HG03135 (cell line): ENCODE results near the gene ACSL1.

Experiments
- ATAC-seq: cut with Tn5 transposase; IDR thresholded peaks from one replicate; pipeline ENCODE4 v1.9.1; 2021; ENCODE audit warnings: mild to moderate bottlenecking, moderate library complexity; ENCODE audit not compliant: unreplicated experiment

The ACSL1 gene, protein sequence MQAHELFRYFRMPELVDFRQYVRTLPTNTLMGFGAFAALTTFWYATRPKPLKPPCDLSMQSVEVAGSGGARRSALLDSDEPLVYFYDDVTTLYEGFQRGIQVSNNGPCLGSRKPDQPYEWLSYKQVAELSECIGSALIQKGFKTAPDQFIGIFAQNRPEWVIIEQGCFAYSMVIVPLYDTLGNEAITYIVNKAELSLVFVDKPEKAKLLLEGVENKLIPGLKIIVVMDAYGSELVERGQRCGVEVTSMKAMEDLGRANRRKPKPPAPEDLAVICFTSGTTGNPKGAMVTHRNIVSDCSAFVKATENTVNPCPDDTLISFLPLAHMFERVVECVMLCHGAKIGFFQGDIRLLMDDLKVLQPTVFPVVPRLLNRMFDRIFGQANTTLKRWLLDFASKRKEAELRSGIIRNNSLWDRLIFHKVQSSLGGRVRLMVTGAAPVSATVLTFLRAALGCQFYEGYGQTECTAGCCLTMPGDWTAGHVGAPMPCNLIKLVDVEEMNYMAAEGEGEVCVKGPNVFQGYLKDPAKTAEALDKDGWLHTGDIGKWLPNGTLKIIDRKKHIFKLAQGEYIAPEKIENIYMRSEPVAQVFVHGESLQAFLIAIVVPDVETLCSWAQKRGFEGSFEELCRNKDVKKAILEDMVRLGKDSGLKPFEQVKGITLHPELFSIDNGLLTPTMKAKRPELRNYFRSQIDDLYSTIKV

DNA sequence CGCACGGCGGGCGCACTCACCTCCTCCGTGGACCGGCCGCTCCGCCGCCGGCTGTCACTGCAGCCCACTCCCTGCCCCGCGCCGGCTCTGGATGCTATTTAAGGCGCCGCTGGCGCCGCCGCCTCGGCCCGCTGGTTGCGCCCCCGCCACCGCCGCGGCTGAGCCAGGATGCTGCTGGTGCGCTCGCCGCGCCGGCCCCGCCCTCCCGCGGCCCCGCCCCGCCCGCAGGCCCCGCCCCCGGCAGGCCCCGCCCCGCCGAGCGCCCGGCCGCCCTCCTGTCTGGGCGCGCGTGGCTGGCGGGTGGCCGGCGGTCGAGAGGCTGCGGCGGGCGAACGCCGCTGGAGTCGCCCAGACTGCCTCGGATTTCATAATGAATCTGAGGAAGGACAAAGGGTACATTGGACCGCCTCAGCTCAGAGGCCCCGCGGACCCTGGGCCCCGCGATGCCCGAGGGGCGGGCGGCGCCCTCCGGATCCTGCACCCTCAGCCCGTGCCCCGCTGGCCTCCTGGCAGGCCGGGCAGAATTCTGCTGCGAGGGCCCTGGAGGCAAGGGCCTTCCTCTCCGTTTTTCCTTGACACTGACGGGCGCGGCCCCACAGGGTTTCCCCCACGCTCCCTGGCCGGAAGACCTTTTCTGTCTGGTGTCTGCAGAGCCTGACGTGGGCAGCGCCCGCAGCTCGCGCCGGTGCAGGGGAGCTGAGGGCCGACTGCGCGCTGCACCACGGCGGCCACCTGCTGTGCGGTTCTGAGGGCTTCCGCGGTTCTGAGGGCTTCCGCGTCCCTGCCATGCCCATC, at the start of gene ACSL1:
TSS of gene ACSL1 (minus strand) at position 73 of the 795 bp plus-strand sequence. CDS start 22,454 bp downstream, outside the sequence.
- peak; percentile 68 for ATAC-seq

DNA sequence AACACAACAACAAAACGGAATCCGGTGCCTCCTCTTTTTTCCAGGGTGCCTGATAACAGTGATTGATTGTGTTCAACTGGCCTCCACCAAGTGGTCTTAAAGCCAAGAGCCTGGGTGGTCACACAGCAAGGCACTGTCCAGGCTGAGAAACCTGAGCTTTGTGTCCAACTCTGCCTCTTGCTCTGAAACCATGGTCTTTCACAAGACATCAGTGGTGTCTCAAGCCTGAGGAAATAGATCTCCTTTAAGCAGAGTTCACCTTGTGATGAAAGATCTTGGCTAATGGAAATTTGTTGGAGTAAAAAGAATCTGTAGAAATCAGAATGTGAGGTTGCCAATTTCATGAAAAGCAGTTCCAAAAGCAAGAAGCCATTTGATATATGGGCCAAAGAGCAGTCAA, 47.3 kb upstream of the ACSL1 start:
- no peak for ATAC-seq

DNA sequence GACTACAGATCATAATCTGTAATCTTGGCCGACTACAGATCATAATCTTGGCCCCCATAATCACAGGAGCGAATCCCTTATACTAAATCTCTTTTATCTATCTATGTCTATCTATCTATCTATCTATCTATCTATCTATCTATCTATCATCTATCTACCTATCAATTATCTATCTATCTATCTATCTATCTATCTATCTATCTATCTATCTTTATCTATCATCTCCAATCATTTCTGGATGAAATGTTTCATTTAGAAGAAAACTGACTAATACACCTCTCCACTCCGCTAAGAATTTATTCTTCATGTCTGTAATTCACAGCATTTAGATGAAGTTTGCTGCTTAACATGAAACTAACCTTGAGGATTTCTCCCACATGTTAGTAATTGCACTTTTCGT, 45.0 kb upstream of the ACSL1 start:
- no peak for ATAC-seq

DNA sequence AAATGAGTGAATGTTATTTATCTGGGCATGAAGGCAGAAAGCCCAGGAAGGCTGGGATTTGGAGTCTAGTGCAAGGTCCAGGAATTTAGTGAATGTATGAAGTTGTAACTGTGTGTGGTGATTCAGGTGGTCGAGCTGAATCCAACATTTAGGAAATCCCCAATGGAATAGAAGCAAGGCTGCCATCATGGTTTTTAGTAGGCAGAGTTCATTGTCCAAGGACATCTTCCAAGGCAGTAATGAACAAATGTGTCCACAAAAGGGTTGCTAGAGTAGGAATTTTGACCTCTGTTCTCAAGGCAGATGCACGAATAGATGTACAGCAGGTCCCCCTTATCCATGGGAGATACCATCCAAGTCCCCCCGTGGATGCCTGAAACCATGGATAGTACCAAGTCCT, 42.9 kb upstream of the ACSL1 start:
- no peak for ATAC-seq

DNA sequence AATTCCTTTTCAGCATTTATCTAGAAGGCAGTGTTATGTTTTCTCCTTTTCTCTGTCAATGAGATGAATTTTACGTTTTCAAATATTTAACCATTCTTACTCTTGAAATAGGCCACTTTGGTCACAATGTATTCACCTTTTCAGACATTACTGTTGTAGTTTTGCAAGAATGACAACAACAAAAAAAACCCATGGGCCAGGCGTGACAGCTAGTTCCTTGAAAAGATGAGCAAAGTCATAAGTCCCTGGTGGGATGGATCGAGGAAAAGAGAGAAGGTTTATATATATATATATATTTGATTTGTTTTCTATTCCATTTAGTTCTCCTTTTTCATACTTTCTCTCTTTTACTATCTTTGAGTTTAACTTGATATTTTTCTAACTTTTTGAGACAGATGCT, 38.1 kb upstream of the ACSL1 start:
- ATAC-seq = no peak

DNA sequence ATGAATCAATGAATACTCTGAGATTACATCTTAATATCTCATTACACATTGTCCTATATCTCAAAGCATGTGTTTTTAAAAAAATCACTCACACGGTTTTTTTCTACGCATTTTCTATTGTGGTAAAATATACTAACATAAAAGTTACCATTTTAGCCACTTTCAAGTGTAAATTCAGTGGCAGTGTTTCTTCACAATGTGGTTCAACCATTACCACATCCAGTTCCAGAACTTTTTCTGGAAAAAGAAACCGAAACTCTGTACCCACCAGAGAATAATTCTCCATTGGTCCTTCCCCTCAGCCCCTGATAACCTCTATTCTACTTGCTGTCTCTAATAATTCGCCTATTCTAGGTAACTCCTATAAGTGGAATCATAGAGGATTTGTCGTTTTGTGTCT, 35.3 kb upstream of the ACSL1 start:
- ATAC-seq = no peak

DNA sequence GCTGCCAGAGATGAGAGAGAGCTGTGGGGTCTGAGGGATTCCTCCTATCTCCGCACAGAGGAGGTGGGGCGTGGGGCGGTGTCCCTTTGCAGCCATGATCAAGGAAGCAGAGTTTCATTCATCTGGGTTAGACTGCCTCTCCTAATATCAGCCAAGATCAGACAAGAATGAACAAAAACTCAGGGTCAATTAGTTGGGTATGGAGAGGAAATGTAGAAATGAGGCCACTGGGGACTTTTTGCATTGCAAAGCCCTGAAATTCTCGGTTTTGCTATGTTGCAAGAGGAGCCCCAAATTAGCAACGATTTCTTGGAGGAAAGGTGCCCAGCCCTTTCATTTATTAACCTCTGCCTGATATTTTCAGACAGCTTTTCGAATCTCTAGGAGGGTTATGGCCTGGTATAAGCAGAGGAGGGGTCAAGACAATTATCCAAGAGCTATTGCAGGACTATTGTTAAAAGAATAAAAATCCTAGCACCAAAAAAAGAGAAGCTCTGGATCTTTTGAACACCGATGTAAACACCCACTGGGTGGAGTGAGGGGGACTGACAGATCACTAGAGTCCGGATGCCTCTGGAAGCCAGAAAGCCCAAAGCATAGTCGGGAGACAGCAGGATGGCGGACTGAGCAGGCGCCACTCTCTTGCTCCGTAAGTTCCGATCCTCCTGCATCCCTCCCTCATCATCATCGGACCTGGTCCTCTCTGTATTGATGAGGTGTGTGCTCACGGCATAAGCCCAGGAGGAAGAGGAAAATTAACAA, 34.4 kb upstream of the ACSL1 start:
- ATAC-seq = peak; percentile 57

DNA sequence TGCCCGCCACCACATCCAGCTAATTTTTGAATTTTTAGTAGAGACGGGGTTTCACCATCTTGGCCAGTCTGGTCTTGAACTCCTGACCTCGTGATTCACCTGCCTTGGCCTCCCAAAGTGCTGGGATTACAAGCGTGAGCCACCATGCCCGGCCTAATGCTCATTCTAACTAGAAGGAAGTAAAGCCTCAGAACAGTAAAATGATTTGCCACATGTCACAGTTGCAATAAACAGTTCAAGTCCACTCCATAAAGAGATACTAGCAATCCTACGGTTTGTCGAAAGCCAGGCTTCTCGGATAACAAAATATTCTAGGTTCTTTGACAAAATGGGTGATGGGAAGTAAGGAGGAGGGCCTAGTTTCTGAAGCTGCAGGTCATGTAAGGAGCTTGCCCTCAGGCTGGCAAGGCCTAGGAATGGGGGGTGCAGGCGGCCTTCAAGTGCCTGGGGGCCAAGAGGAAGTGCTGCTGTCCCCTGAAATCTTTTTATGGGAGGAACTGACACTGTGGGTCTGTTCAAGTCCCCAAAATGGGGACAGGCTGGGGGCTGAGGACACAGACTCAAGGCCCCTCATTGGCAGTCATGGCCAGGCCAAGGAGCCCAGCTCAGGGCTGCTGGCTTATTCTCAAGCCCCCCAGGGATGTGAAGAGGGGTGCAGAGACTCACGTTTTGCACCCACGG, 31.8 kb upstream of the ACSL1 start:
- no peak for ATAC-seq

DNA sequence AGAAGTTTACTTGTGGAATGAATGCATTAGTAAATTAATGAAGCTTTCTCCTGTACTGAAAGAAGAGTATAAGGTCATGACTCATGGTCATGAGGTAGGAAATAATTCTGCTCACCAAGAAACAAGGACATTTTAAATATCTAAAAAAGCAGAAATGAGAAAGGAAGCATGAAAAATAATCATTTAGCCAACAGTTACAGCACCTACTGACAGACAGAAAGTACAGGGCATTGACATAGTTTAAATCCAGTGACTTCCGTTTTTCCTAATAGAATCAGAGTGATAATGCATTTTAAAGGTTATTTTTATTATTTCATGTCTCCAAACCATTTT, 30.5 kb upstream of the ACSL1 start:
- no peak for ATAC-seq

DNA sequence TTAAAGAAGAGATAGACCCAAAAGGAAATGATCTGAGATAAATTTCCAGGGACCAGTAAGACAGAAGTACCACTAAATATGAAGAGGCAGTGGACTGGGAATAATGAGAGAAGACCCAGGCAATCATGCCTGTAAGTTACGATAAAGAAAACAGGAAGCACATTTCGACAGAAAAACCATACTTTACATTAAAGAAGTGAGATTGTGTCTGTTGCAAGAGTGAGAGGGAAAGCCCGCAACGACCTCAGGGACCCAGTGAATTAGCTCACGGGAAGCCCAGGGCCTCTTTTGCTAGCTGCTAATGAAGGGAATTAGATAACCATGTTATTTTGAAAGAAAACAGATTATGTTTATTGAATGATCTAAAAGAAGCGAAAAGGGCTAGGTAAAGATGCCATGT, 28.9 kb upstream of the ACSL1 start:
- peak; percentile 26 for ATAC-seq

DNA sequence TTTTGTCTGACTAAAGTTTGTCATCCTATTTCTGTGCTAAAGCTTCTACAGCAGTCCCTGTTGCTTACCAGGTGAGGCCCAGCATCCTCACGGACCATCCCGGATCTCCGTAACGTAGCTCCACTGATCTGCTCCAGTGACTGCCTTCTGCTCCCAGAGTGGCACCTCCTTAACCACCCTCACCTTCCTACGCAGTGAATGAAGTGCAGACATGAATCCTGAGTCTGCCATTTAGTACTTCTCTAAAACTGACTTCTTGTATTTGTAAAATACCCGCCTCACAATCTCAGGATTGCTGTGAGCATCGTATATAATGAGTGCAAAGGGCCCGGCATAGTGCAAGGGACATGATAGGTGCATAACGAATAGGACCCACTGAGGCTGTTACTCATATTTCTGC, 27.7 kb upstream of the ACSL1 start:
- ATAC-seq = no peak

DNA sequence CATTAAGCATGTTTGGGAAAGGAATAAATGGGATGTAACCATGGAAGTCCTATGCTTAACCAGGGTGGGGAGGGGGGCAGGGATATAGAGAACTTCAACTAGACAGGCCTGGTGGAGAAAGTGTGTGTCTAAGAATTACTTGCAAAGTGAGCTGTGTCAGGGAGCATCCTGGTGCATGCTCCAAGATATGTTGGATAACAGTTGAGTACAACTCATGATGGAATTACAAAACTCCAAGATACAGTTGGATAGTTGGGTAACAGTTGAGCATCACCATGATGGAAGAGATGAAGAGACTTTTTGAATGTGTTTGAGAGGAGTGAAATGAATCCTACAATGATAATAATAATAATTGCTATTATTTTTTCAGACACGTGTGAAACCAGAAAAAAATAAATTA, 26.1 kb upstream of the ACSL1 start:
- ATAC-seq = no peak

DNA sequence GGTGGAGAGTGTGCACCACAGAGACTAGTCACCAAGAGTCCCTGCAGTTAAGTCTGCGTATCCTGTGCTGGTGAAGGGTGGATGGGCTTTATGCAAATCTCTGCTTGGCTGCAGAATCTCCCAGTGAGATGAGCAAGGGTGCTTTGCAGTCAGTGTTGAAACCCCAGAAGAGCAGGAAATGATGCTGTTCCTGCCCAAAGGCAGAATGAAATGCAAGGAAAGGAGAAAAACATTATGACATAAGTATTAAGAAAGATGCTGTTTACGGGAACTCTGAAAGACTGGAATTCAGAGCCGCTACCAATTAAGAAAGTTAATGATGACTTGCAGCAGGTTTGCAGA, 25.4 kb upstream of the ACSL1 start:
- ATAC-seq = peak; percentile 72

DNA sequence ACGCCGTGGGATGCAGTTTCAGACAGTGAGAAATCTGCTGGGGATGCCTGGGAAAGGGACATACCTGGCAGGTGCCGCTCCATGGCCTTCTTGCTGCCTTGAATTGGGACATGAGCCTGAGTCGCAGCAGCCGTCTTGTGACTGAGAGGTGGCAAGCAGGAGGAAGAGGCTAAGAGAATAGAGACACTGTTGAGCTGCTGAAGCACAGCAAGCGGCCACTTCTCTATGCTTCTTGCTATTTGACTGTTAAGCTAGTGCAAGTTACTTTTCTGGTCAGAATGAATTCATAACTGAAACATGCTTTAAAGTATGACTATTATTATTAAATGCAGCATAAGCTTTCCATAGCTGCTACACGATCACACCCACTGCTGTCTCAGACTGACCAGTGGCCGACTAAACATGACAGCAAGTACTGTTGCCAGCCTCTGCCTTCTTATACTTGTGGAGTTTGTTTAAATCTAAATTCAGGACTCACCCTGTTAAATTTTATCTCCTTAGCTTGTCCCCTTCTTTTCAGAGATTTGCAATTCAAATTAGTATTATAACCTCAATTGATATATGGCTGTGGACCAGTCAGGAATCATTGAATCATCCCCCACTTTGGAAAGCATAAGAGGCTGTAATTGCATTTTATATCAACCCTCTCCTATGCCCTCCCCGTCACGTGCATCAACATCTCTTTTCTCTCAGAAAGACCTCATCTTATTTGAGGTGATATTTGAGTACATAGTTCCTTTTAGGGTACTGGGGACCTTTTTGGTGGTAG, 24.8 kb upstream of the ACSL1 start:
- ATAC-seq = peak; percentile 42

DNA sequence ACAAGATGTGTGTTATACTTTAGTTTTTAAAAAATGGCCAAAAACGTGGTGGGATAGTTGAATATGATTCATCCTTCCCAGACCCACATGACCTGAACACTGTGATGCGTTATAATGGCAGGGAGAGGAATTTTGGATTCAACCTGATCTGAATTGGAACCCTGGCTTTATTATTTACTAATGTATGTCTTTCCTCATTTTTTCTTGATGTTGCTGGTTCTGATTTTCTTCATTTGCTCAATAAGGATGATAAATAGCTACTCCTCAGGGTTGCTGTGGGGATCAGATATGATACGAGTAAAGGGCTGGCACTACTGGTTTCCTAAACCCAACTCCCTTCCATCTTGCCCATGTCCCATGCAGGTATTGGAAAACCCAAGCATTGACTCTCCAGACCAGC, 24.2 kb upstream of the ACSL1 start:
- no peak for ATAC-seq

DNA sequence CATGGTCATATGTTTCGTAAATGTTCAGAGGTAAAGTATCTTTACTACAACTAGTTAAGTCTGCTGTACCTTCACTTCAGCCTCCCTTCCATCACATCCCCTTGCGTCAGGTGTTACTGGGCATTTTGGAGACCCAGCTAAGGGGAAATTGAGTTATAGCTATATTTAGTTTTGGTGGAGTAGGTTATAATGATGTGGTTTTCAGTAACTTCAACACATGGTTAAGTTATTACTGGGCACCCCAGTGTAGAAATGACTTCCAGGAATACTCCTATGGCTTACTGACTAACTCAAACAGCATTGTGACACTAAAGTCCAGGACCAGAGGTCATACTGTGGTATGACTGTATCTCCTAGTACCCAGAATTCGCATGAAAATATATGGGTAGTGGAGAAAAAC, 23.4 kb upstream of the ACSL1 start:
- no peak for ATAC-seq

DNA sequence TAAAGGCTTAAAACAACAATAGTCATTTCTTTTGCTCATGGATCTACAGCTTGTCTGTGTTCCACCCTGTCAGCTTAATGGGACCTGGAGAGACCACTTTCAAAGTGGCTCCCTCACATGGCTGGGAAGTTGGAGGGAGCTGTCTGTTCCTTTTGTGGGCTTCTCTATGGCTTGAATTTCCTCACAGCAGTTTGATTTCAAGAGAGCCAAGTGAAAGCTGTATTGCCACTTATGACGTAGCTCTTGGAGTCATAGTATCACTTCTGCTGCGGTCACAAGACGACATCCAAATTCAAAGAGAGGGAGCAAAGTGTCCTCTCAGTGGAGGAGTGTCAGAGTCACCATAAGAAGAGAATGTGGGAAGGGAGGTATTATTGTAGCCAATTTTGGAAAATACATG, 22.7 kb upstream of the ACSL1 start:
- ATAC-seq = no peak

DNA sequence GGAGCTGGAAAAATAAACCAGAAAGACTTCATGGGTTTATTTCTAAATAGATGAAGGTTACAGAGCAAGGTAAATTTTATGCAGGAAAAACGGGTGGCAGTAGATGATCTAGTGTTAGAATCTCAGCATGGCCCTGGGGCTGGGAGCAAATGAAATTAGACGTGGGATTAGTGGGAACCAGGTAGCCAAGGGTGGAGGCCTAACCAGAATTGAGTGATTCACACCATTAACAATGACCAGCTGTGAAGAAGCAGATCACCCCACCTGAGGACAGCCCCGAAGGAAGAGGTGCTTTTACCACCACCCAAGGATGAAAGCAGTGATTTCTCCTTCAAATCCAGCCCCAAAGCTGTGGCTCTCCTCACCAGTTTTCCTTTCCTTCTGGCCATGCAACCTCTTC, 20.8 kb upstream of the ACSL1 start:
- no peak for ATAC-seq

DNA sequence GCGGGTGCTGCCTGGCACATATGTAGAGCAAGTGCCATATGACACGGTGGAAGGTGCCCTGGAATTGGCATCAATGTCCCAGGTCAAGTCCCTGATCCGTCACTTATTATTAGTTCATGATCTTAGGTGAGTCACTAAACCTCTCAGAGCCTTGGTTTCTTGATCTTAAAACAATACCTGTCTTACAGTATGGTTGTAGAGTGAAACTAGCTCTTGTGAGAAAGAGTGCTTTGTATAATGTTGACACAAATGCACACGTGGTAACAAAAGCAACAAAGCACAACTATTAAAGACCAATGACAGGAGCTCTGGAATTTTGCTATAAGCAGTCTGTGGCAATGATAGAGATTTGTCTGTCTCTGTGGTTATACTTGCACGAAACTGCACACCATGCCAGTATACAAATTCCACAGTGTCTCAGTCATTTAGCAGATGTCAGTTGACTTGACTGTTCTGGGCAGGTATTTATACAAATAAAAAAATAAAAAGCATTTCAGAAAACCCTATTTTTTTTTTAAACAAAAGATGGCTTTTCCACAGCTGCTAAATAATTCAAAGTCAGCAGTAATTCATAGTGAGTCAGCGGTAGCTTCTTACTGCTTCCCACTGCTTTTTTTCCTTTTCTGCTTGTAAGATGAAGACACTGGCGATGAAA, 19.7 kb upstream of the ACSL1 start:
- no peak for ATAC-seq
